Neural progenitor cell (in vitro differentiated cells): Measurements from ENCODE around the gene ARPIN.

Source experiments
- EZH2 ChIP-seq: fragments of 200-600 bp; sonication (generic); IDR thresholded peaks from 2 replicates; pipeline ENCODE4 v1.6.1; 2017; ENCODE audit warnings: antibody characterized with exemption, mild to moderate bottlenecking, moderate library complexity
- EZH2phosphoT487 ChIP-seq: fragments of 200-600 bp; sonication (generic); IDR thresholded peaks from 2 replicates; pipeline ENCODE4 v1.6.1; 2017; ENCODE audit warnings: antibody characterized with exemption
- TF ChIP-seq, protein P1 (sequence below): fragments of 200-600 bp; sonication (generic); IDR thresholded peaks from 2 replicates; pipeline ENCODE4 v1.5.1; 2017; ENCODE audit warnings: antibody characterized with exemption, mild to moderate bottlenecking

DNA sequence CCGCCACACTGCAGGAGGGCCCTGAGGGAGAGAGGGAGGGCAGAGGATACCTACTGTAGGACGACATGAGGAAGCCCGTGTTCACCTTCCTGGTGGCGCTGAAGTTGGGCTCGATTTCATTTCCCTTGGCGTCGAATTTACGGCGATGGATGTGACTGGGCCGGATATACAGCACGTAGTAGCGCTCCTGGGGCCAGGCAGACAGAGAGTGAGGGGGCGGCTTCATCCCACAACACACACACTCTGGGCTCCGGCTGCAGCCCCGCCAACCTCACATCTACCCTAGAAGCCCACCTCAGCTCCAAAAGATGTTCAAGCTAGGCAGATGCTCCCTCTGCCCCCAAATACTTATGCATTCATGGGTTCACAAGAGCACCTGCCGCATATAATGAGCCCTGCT is 4.5 kb downstream of the ARPIN start:
- TF ChIP-seq, protein P1, sequence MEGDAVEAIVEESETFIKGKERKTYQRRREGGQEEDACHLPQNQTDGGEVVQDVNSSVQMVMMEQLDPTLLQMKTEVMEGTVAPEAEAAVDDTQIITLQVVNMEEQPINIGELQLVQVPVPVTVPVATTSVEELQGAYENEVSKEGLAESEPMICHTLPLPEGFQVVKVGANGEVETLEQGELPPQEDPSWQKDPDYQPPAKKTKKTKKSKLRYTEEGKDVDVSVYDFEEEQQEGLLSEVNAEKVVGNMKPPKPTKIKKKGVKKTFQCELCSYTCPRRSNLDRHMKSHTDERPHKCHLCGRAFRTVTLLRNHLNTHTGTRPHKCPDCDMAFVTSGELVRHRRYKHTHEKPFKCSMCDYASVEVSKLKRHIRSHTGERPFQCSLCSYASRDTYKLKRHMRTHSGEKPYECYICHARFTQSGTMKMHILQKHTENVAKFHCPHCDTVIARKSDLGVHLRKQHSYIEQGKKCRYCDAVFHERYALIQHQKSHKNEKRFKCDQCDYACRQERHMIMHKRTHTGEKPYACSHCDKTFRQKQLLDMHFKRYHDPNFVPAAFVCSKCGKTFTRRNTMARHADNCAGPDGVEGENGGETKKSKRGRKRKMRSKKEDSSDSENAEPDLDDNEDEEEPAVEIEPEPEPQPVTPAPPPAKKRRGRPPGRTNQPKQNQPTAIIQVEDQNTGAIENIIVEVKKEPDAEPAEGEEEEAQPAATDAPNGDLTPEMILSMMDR, result no peak
- TF ChIP-seq EZH2phosphoT487 (no peak), EZH2 (no peak)
